GM19372 (cell line): ENCODE results near the gene USP34.
A peak's percentile ranks its signal among the peaks of the same experiment; 100 is the strongest.
"Not testable (repeated sequence)": the region's sequence is repeated elsewhere in the genome, so short reads cannot be mapped to it uniquely, and the experiment has no call there.

Source experiments
- ATAC-seq: cut with Tn5 transposase; IDR thresholded peaks from one replicate; pipeline ENCODE4 v1.9.1; 2021; ENCODE audit warnings: mild to moderate bottlenecking, low read depth, moderate library complexity; ENCODE audit not compliant: unreplicated experiment

USP34 gene

DNA sequence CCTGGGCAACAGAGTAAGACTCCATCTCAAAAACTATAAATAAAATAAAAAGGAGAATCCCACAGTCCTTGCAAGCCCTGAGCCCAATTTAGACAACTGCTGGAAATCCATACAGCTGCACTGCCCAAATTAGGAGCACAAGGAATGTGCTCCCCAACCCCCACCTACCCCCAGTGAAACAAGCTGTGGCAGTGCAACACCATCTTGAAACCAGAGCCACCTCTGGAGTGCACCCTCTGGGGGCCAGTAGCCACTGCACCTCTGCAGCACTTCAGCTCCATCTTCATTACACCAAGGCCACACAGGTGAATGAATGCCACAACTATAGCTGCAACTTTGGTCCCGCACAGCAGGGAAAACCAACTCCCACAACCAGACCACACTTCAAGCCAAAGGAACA, 37.3 kb downstream of the USP34 start:
- ATAC-seq = no peak

DNA sequence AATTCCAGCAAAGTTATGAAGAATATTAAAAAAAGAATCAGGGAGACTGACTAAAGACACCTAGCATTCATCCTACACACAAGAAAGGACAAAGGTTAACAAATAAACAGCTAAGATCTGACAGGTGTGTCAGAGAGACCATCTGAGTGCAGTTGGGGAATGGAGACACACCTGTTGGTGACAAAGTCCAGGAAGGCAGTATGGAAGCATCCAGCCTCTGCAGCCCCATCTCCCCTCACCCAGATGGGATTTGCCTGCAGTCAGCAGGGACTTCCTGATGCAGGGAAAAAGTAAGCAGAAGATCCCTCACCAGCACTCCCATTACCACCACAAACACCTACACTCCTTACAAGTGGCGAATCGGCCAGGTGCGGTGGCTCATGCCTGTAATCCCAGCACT, 37.9 kb downstream of the USP34 start:
- ATAC-seq = no peak

DNA sequence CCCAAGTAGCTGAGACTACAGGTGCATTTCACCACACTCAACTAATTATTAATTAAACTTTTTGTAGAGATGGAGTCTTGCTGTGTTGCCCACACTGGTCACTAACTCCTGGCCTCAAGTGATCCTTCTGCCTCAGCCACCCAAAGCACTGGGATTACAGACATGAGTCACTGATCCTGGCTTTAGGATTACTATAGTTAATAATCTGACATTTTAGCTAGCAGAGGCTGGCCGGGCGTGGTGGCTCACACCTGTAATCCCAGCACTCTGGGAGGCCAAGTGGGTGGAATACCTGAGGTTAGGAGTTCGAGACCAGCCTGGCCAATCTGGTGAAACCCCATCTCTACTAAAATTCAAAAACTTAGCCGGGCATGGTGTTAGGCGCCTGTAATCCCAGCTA, 39.5 kb downstream of the USP34 start:
- no peak for ATAC-seq

DNA sequence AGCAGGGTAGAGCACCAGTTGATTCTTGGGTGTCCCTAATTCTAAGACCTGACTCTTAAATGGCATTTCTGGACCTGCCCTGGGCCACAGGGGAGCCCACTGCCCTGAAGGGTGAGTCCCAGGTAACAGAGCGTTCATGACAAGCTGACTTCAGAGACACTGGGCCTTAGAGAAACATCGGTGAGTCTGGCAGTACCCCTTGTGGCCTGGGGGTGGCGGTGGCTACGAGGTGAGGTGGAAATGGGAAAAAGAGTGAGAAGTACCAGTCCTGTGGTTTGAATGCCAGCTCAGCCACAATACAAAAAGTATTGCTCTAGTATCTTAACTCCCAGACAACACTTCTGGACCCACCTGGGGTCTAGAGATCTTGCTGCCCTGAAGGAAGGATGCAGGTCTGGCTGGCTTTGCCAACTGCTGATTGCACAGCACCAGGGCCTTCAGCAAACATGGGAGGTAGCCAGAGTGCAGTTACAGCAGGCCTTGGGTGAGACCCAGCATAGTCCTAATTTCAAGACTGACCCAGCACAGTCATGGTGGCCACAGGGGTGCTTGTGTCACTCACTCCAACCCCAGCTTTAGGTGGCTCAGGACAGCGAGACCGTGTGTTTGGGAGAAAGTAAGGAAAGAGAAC, 44.5 kb downstream of the USP34 start:
- peak; percentile 59 for ATAC-seq

DNA sequence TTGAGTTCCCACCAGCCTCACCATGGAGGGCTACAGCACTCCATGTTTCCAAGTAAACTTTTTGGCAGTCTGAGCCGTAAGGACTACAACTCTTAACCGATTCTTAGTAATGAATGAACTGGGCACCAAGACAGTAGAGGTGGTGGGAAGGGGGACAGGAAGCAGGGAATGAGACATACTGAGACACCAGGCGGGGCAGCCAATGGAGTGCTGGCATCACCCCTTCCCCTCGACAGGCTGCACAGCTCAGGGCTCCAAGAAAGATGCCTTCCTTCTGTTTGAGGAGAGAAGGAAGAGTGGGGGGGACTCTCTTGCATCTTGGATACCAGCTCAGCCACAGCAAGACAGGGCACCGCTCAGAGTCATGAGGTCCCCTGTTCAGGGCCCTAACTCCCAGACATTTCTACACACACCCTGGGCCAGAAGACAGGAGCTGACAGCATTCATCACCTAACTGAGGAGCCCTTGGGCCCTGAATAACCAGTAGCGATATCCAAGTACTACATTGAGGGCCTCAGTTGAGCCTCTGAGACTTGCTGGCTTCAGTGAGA, 45.2 kb downstream of the USP34 start:
- no peak for ATAC-seq

DNA sequence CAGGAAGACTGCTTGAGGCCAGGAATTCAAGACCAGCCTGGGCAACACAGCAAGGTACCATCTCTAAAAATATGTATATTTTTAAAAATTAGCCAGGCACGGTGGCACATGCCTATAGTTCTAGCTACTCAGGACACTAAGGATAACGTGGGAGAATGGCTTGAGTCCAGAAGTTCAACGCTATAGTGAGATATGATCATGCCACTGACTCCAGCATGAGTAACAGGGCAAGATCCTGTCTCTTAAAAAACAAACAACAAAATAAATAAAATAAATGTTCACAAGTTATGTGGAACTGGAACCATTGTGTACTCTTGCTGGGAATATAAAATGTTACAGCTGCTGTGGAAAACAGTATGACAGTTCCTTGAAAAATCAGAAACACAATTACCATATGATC, 47.2 kb downstream of the USP34 start:
- no peak for ATAC-seq

DNA sequence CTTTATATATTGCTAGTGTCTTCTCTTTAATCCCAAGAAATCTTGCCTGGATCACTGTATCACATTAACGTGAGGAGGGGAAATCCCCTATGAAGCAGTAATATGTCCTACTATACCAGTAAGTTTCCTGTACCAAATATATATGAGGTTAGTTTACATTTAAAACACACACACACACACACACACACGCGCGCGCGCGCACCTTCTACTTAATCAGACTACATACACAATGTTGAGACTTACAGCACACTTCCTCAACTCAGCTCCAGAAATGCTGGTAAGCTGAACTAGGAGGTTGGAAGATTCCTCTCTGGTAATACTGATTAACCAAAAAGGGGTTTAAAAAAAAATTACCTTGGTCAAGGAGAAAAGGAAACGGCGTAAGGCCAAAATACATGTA, 49.3 kb downstream of the USP34 start:
- no peak for ATAC-seq

DNA sequence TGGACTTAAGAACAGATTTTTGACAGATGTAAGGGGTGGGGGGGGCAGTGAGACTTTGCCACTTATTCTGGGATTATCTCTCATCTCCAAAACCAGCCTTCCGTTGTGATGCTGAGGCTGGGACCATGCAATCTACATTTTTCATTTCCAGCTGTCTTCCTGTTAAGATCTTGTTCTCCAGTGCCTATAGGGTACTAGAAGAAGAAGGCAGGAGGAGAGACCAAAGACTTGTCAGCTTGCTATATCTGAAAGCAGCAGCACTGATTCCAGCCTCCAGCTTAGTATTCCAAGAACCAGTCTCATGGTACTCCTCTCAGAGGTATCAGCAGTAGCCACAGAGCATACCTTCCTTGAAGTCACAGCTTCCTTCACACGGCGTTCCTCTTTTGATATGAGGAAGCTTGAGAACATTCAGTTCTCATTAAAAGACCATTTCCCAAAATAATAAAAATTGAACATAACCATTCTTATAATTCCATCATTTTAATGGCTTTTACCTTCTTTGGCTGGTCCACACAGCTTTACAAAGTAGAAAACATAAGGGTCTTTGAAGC, 49.8 kb downstream of the USP34 start:
- ATAC-seq = no peak

DNA sequence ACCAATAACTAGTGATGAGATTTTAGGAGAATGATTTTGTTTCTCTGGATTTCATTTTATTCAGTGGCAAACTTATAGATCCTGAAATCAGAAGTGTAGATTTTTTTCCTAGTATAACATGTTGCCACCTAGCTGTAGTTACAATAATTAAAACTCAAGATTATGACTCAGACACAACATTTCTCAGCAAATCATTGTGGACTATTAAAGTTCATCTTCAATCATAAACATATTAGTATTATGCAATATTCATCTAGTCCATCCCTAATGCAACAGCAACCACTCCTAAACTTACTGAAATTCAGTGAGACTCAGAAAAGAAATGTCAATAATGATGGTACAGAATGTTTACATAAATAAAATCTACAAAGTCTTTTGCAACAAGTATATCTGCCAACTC, 51.3 kb downstream of the USP34 start:
- ATAC-seq = no peak

DNA sequence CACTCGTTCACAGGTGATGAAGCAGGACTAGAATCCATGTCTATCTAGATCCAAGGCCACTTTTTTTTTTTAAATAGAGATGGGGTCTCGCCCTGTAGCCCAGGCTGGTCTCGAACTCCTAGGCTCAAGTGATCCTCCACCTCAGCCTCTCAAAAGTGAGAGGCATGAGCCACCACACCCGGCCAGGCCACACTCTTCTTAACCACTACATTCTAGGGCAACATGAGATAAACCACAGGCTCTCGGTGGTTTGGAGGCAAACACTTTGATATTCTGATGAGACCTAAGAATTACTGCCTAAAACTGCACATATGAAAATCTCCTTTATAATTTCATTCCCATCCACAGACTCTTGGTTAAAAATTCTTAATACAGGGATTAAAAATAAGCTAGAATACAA, 51.8 kb downstream of the USP34 start:
- ATAC-seq = no peak

DNA sequence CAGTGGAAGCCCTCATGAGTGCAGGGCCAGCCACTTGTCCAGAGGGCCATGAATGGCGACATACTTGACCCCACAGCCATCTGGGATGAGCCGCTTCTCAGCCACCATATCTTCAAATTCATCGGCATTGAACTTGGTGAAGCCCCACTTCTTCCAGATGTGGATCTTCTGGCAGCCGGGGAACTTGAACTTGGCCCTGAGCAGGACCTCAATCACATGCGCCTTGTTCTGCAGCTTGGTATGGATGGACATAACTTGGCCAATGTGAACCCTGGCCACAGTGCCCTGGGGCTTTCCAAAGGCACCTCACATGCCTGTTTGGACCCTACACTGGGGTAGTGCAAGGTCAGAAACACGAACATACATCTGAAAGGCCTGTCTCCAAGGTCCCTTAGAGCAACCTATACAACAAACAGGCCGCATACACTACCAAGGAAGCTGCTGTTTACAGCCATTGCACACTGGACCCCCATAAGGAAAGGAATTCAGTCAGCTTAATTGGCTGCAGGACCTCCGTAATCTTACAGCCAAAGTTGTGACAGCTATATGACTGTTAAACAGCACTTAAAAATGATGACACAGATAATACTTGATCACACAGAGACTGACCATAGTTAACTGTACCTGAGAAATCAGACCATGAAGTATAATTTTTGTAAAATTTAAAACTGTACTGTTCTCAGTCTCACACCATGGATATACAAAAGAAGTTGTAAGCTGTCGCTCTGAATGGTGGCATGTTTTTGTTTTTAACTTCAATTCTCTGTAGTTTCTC, 53.8 kb downstream of the USP34 start:
- no peak for ATAC-seq

DNA sequence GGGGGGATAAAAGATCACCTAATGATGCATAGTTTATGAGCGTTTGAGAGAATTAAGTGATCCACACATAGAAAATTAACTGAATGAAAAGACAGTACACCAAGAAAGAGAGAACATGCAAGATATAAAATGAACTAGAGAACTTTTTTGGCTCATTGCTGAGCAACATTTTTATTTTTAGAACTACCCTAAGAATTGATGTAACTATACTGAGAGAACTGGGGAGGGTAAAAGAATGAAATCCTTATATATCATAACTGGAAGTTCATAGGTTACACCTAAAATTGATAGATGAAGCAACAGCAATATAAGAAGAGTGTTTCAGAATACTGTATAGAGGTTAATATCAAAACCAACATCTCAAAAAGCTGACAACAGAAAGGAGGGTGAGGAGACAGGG, 55.6 kb downstream of the USP34 start:
- ATAC-seq = no peak

DNA sequence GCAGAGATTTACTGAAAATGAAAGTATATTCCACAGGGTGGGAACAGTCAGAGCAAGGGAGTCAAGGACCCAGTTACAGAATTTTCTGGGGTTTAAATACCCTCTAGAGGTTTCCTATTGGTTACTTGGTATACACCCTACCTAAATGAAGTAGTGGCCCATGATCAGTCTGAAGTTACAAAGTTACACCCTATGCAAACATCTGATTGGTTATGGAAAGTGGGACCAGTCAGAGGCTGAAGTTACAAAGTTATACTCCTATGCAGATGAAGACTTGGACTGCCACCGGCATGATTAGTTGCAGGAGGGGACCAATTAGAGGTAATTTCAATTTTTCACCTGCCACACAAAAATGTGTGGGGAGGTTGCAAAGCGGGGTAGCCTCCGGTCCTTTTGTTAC, 56.2 kb downstream of the USP34 start:
- no peak for ATAC-seq

DNA sequence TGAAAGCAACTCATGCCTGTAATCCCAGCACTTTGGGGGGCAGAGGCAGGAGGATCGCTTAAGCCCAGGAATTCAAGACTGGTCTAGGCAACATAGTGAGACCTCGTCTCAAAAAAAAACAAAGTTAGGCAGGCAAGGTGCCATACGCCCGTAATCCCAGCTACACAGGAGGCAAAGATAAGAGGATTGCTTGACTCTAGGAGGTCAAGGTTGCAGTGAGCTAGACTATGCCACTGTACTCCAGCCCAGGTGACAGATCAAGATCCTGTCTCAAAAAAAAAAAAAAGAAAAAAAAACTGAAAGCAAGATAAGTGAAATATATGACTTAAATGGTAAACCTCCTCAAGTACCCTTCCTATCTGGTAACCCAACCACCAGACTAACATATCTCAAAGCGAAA, 59.8 kb downstream of the USP34 start:
- no peak for ATAC-seq

DNA sequence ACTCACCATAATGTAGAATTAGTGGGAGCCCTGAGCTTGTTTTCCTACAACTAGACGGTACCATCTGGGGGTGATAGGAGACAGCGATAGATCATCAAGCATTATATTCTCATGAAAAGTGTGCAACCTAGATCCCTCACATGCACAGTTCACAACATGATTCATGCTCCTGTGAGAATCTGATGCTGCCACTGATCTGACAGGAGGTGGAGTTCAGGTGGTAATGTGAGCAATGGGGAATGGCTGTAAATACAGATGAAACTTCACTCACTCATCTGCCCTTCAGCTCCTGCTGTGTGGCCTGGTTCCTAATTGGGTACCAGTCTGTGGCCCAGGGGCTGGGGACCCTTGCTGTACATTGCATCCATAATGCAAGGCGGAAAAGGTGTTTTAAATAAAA, 60.7 kb downstream of the USP34 start:
- no peak for ATAC-seq

DNA sequence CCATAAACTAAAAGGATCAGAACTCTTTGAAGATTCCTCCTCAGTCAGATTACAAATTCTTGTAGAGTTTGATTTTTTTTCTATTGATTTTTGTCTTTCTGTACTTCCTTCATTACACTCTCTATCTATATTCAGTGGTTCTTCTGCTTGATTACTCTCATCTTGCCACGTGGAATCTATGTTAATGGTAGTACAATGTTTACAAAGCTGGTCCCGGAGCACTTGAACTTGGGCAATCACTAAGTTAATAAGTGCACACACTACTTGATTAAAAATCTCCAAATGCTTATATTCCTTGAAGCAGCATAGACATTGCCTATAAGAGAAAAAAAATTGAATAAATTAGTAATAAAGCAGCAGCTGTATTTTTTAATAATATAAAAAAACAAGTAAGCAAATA, 65.1 kb downstream of the USP34 start:
- no peak for ATAC-seq

DNA sequence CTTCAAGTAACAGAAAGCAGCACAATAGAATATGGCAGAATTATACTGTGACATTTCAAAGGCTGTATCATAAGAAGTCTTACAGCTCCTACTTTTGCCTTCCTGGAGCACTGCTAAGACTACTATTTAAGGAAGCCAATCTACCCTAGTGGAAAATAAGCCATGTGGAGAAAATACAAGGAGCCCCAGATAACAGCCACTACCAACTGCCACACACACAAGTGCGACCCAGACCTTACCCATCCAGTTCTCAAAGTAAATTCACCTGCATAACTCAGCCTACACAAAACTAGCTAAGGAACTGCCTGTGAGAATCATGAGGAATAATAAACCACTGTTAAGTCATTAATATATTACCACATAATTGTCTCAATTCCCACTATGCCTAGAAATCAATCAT, 66.4 kb downstream of the USP34 start:
- no peak for ATAC-seq

DNA sequence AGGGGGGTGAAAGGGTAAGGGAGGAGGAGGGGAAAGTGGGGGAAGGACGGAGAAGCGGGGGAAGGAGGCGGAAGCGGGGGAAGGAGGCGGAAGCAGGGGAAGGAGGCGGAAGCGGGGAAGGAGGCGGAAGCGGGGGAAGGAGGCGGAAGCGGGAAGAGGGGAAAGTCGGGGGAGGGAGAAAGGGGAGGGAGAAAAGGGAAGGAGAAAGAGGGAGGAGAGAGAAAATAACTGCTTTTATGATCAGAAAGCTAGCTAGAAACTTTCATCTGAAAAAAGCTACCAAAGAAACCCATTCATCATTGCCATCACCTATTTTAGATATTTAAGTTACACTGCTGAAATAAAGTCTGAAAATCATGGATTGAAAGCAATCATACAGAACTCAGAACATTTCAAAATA, 72.5 kb downstream of the USP34 start:
- ATAC-seq = no peak

DNA sequence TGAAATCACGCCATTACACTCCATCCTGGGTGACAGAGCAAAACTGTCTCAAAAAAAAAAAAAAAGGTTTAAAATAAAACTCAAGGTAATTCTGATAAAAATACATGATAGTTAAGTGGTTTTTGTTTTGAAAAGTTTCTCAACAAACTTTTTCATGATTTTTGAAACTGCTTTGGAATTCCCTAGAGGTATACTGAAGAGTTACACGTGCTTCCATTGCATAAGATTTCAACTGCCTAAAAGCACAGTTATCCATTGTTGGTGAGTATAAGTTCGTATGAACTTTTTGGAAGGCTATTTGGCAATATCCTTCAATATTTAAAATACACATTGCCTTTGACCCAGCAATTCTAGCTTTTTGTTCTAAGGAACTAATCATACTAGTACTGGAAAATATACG, 74.9 kb downstream of the USP34 start:
- ATAC-seq = no peak

DNA sequence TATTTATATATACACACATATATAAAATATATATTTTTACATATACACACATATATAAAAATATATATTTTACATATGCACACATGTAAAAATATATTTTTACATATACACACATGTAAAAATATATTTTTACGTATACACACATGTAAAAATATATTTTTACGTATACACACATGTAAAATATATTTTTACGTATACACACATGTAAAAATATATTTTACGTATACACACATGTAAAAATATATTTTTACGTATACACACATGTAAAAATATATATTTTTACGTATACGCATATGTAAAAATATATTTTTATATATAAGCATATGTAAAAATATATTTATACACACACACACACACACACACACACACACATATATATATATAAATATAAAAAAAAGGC, 83.3 kb downstream of the USP34 start:
- ATAC-seq = not testable (repeated sequence)

DNA sequence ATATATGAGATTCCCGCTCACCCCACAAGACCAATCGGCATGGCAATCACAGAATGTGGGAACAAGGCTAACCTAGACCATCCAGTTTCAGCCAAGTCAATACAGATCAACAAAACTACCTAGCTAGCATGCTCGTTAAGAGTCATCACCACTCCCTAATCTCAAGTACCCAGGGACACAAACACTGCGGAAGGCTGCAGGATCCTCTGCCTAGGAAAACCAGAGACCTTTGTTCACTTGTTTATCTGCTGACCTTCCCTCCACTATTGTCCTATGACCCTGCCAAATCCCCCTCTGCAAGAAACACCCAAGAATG, 90.0 kb downstream of the USP34 start:
- ATAC-seq = not testable (repeated sequence)
